ENCODE data around the gene ZNF93.

GRCh38 chr19:19866611-19867248, 34.0 kb upstream of the ZNF93 start:
- TF ChIP-seq, protein P1, sequence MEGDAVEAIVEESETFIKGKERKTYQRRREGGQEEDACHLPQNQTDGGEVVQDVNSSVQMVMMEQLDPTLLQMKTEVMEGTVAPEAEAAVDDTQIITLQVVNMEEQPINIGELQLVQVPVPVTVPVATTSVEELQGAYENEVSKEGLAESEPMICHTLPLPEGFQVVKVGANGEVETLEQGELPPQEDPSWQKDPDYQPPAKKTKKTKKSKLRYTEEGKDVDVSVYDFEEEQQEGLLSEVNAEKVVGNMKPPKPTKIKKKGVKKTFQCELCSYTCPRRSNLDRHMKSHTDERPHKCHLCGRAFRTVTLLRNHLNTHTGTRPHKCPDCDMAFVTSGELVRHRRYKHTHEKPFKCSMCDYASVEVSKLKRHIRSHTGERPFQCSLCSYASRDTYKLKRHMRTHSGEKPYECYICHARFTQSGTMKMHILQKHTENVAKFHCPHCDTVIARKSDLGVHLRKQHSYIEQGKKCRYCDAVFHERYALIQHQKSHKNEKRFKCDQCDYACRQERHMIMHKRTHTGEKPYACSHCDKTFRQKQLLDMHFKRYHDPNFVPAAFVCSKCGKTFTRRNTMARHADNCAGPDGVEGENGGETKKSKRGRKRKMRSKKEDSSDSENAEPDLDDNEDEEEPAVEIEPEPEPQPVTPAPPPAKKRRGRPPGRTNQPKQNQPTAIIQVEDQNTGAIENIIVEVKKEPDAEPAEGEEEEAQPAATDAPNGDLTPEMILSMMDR (IDR thresholded peaks at IDR 0.05), result no peak
- no peak for TF ChIP-seq POLR2A (IDR thresholded peaks at IDR 0.05)

Data from lower leg skin (tissue), 3 donors.